IMR-90 (cell line): Measurements from ENCODE around the gene PGBD5. TPM values are rescaled to one million over a fixed set of nuclear protein-coding genes. Genes with fewer than 3 reads are reported as not detected.

Source experiments
- ATAC-seq: fragments of 200-7000 bp; cut with Tn5 transposase; 2 replicates; pipeline ENCODE4 v1.9.1; 2020; ENCODE audit warnings: low read depth, mild to moderate bottlenecking, moderate library complexity
- BruUV-seq: library from RNA; stranded (reverse); fragments of 400-500 nt; replicated peaks from 2 replicates; lab custom pipeline; 2021; lab: Mats Ljungman, UMichigan
- CTCF ChIA-PET: fragments of 300-600 bp; formaldehyde crosslinking; extraction: SDS; loops from one replicate; lab custom pipeline; 2021; ENCODE audit warnings: antibody characterized with exemption; lab: Yijun Ruan, JAX
- POLR2A ChIA-PET: fragments of 300-600 bp; sonication (Branson Sonifier 250); formaldehyde crosslinking; loops from one replicate; lab custom pipeline; 2022; ENCODE audit warnings: antibody characterized with exemption; ENCODE audit not compliant: unreplicated experiment; lab: Charles Lee
- DNase-seq: peaks from one replicate; pipeline ENCODE4 v3.0.0; 2013
- H2AFZ ChIP-seq: replicated peaks from 2 replicates; pipeline ENCODE3; 2013; ENCODE audit warnings: low read length, mild to moderate bottlenecking; ENCODE audit not compliant: poor library complexity
- H2AK5ac ChIP-seq: 2 replicates; pipeline ENCODE4 v1.6.1; 2013; ENCODE audit warnings: low read depth, low read length, inconsistent platforms
- H2AK9ac ChIP-seq: replicated peaks from 2 replicates; pipeline ENCODE3; 2013; ENCODE audit warnings: mild to moderate bottlenecking, low read depth, low read length, moderate library complexity; ENCODE audit not compliant: poor library complexity
- H2BK120ac ChIP-seq: 2 replicates; pipeline ENCODE4 v1.6.1; 2013; ENCODE audit warnings: low read depth, low read length, inconsistent platforms
- H2BK15ac ChIP-seq: 3 replicates; pipeline ENCODE4 v1.6.1; 2013; ENCODE audit warnings: low read depth, low read length, inconsistent platforms
- H2BK20ac ChIP-seq: 2 replicates; pipeline ENCODE4 v1.6.1; 2013; ENCODE audit warnings: low read depth, mild to moderate bottlenecking, inconsistent platforms, low read length, moderate library complexity
- H2BK5ac ChIP-seq: 2 replicates; pipeline ENCODE4 v1.6.1; 2013; ENCODE audit warnings: mild to moderate bottlenecking, low read depth, low read length, inconsistent platforms; ENCODE audit not compliant: poor library complexity, severe bottlenecking
- H3K14ac ChIP-seq: replicated peaks from 2 replicates; pipeline ENCODE4 v1.6.1; 2013; ENCODE audit warnings: low read depth, low read length, inconsistent platforms
- H3K18ac ChIP-seq: 2 replicates; pipeline ENCODE4 v1.6.1; 2013; ENCODE audit warnings: low read depth, low read length, control low read depth
- H3K23ac ChIP-seq: 2 replicates; pipeline ENCODE4 v1.6.1; 2013; ENCODE audit warnings: low read depth, low read length, inconsistent platforms
- H3K27ac ChIP-seq: 2 replicates; pipeline ENCODE4 v1.5.1; 2013; ENCODE audit warnings: mild to moderate bottlenecking, control low read depth, low read length; ENCODE audit not compliant: insufficient read depth
- H3K27me3 ChIP-seq: 2 replicates; pipeline ENCODE4 v1.6.1; 2013; ENCODE audit warnings: low read length; ENCODE audit not compliant: control insufficient read depth, insufficient read depth
- H3K36me3 ChIP-seq: 2 replicates; pipeline ENCODE4 v1.6.1; 2013; ENCODE audit warnings: low read length, mixed read lengths; ENCODE audit not compliant: control insufficient read depth, insufficient read depth
- H3K4ac ChIP-seq: 2 replicates; pipeline ENCODE4 v1.6.1; 2013; ENCODE audit warnings: low read depth, low read length, inconsistent platforms
- H3K4me1 ChIP-seq: 2 replicates; pipeline ENCODE4 v1.6.1; 2013; ENCODE audit warnings: low read length, mixed read lengths; ENCODE audit not compliant: control insufficient read depth, insufficient read depth
- H3K4me2 ChIP-seq: 2 replicates; pipeline ENCODE4 v1.6.1; 2013; ENCODE audit warnings: low read depth, mild to moderate bottlenecking, control low read depth, low read length, moderate library complexity
- H3K4me3 ChIP-seq: 2 replicates; pipeline ENCODE4 v1.5.1; 2013; ENCODE audit warnings: low read depth, mild to moderate bottlenecking, control low read depth, low read length, moderate library complexity; ENCODE audit not compliant: insufficient read depth
- H3K56ac ChIP-seq: 2 replicates; pipeline ENCODE4 v1.6.1; 2013; ENCODE audit warnings: low read length, inconsistent platforms; ENCODE audit not compliant: insufficient read depth; ENCODE audit errors: extremely low read depth
- H3K79me1 ChIP-seq, 2 experiments: 2 replicates each; pipeline ENCODE4 v1.6.1; 2013; ENCODE audit warnings: low read length in 2 of 2, inconsistent platforms in 1 of 2, low read depth in 1 of 2
- H3K9ac ChIP-seq: 2 replicates; pipeline ENCODE4 v1.6.1; 2013; ENCODE audit warnings: low read depth, low read length, control low read depth
- H3K9me1 ChIP-seq: 2 replicates; pipeline ENCODE4 v1.6.1; 2013; ENCODE audit warnings: low read length, inconsistent platforms; ENCODE audit not compliant: insufficient read depth
- H3K9me3 ChIP-seq: 2 replicates; pipeline ENCODE4 v1.6.1; 2013; ENCODE audit warnings: low read length; ENCODE audit not compliant: control insufficient read depth, insufficient read depth
- H4K20me1 ChIP-seq: 2 replicates; pipeline ENCODE4 v1.6.1; 2013; ENCODE audit warnings: low read length, inconsistent platforms; ENCODE audit not compliant: insufficient read depth
- H4K5ac ChIP-seq: 2 replicates; pipeline ENCODE4 v1.6.1; 2013; ENCODE audit warnings: mild to moderate bottlenecking, low read depth, low read length, control low read depth
- H4K8ac ChIP-seq, 2 experiments: 2 replicates each; pipeline ENCODE4 v1.6.1; 2013; ENCODE audit warnings: low read depth in 2 of 2, low read length in 2 of 2, control low read depth in 1 of 2, inconsistent platforms in 1 of 2
- H4K91ac ChIP-seq: 2 replicates; pipeline ENCODE4 v1.6.1; 2013; ENCODE audit warnings: low read depth, low read length, inconsistent platforms; ENCODE audit not compliant: insufficient read depth
- BHLHE40 ChIP-seq: fragments of 150-350 bp; IDR thresholded peaks from 2 replicates; pipeline ENCODE4 v1.6.1; 2016; ENCODE audit warnings: mild to moderate bottlenecking, low read depth, low read length
- CEBPB ChIP-seq: IDR thresholded peaks from 2 replicates; pipeline ENCODE4 v1.6.1; 2012; ENCODE audit warnings: low read depth, low read length, improper control_type of control experiment
- CTCF ChIP-seq: conservative IDR thresholded peaks from 2 replicates; pipeline ENCODE4 v1.5.1; 2012; ENCODE audit warnings: mild to moderate bottlenecking, low read depth, low read length, improper control_type of control experiment
- MAZ ChIP-seq: IDR thresholded peaks from 2 replicates; pipeline ENCODE4 v1.6.1; 2012; ENCODE audit warnings: low read depth, mild to moderate bottlenecking, low read length, improper control_type of control experiment, moderate library complexity, borderline replicate concordance
- MXI1 ChIP-seq: IDR thresholded peaks from 2 replicates; pipeline ENCODE4 v1.6.1; 2012; ENCODE audit warnings: low read depth, mild to moderate bottlenecking, low read length, moderate library complexity, borderline replicate concordance
- RAD21 ChIP-seq: IDR thresholded peaks from 2 replicates; pipeline ENCODE4 v1.6.1; 2012; ENCODE audit warnings: low read length, improper control_type of control experiment
- RCOR1 ChIP-seq: IDR thresholded peaks from 2 replicates; pipeline ENCODE4 v1.6.1; 2012; ENCODE audit warnings: mild to moderate bottlenecking, low read length, improper control_type of control experiment; ENCODE audit not compliant: insufficient replicate concordance
- RFX5 ChIP-seq: IDR thresholded peaks from 2 replicates; pipeline ENCODE4 v1.8.0; 2012; ENCODE audit warnings: low read depth, mild to moderate bottlenecking, low read length, moderate library complexity
- USF2 ChIP-seq: fragments of 150-350 bp; IDR thresholded peaks from 2 replicates; pipeline ENCODE4 v1.6.1; 2017; ENCODE audit warnings: mild to moderate bottlenecking, antibody characterized with exemption, low read length, low read depth
- WGBS, 2 experiments: methylation state at CpG; one replicate each; pipeline versions ENCODE4 v1.1.5 to v1.1.7; 2013; ENCODE audit warnings: missing lambda C conversion rate in 2 of 2; ENCODE audit not compliant: insufficient read length in 1 of 2; ENCODE audit errors: extremely low coverage in 2 of 2; 5-methylcytosine and 5-hydroxymethylcytosine counted together
- dilution Hi-C: fragments of 300-500 bp; cut with HindIII; formaldehyde crosslinking; loops from one replicate; pipeline ENCODE4 v1.14.3; 2018; ENCODE audit warnings: low sequenced_read_pairs; ENCODE audit not compliant: unreplicated experiment
- in situ Hi-C: fragments of 300-500 bp; cut with MboI; formaldehyde crosslinking; loops from 3 replicates; pipeline ENCODE4 v1.14.3; 2019; ENCODE audit warnings: low sequenced_read_pairs, inconsistent platforms, mixed read lengths
- intact Hi-C: fragments of 100-400 bp; cut with micrococcal nuclease; formaldehyde crosslinking; loops from 2 replicates; pipeline ENCODE4 v1.10.0; 2022
- polyA plus RNA-seq, 3 experiments: library from polyadenylated mRNA; depleted of rRNA; stranded (reverse); fragments of >200 nt; gene quantifications; 2 replicates each; pipeline ENCODE4 v1.2.3, GENCODE V29; 2012; ENCODE audit warnings: low replicate concordance in 1 of 3
- total RNA-seq: library from RNA; depleted of rRNA; stranded (reverse); fragments of >200 nt; gene quantifications from 2 replicates; pipeline ENCODE4 v1.2.3, GENCODE V29; 2012

The PGBD5 gene
- total and polyA plus RNA-seq, 2 of the 4 experiments (the other 2 are of a cell fraction), result 0.18 to 0.36 TPM

GRCh38 chr1:230421481-230421880, 4.7 kb downstream of the PGBD5 start:
- no peak overlapping the region for H2BK120ac ChIP-seq
- no peak overlapping the region for H2AK9ac ChIP-seq
- H3K18ac ChIP-seq, result no peak overlapping the region
- no peaks in the 10 kb centered on the region for H3K36me3 ChIP-seq
- no TSS peak for BruUV-seq
- no peaks in the 10 kb centered on the region for H3K9me3 ChIP-seq
- H4K20me1 ChIP-seq, result no peaks in the 10 kb centered on the region
- H2AFZ ChIP-seq, result no peak overlapping the region
- no peak overlapping the region for H4K5ac ChIP-seq
- in situ Hi-C loops (no loop called here), intact Hi-C loops (loop anchor here (10.0 kb wide), 2 partner anchors 353 to 493 kb away; no protein-coding TSS in a partner anchor), dilution Hi-C loops (no loop called here)
- no peak overlapping the region for H2BK20ac ChIP-seq
- H3K4me3 ChIP-seq, result no peak overlapping the region
- CTCF ChIA-PET, result no interaction called here
- no peak overlapping the region for H3K56ac ChIP-seq
- DNase-seq, result no peak
- no peaks in the 10 kb centered on the region for H3K9me1 ChIP-seq
- no peaks in the 10 kb centered on the region; the same call in 1 of the 2 replicates for H3K4me1 ChIP-seq
- no CpG with 5 or more reads among the region's 1 CpG for WGBS, 2 experiments
- H4K91ac ChIP-seq, result no peak overlapping the region
- H3K27me3 ChIP-seq, result peaks cover 30% of the 10 kb centered on the region
- no peak for ATAC-seq
- H3K14ac ChIP-seq, result no peak overlapping the region
- no peaks in the 10 kb centered on the region for H3K79me1 ChIP-seq
- no peak overlapping the region for H3K9ac ChIP-seq
- H4K8ac ChIP-seq, result no peak overlapping the region
- no peak overlapping the region for H2BK5ac ChIP-seq
- no peak overlapping the region for H2BK15ac ChIP-seq
- H2AK5ac ChIP-seq, result no peak overlapping the region
- no peak overlapping the region for H3K23ac ChIP-seq
- H3K27ac ChIP-seq, result no peak overlapping the region
- H3K4ac ChIP-seq, result no peak overlapping the region
- no peak overlapping the region for H3K4me2 ChIP-seq
- POLR2A ChIA-PET, result no interaction called here
- TF ChIP-seq RFX5 (no peak), CEBPB (no peak), MXI1 (no peak), RCOR1 (no peak), USF2 (no peak), BHLHE40 (no peak), RAD21 (no peak), CTCF (no peak), MAZ (no peak)
